Measurements from ENCODE around the gene SLC9A9.

Gene SLC9A9

GRCh38 chr3:143775459-143775858 is 72.8 kb downstream of the SLC9A9 start:
- H3K9ac ChIP-seq (ENCODE audit: low read depth, low read length), result no peak overlapping the region
- H3K4me2 ChIP-seq (ENCODE audit: low read length), result peak overlapping the region; percentile 80
- no peaks in the 10 kb centered on the region for H3K27me3 ChIP-seq (ENCODE audit: control insufficient read depth, insufficient read depth, low read length)
- peak overlapping the region; percentile 56 for H3K4me3 ChIP-seq (ENCODE audit: low read length)
- no peaks in the 10 kb centered on the region for H3K36me3 ChIP-seq (ENCODE audit: insufficient read depth, low read length)
- no peaks in the 10 kb centered on the region for H3K9me3 ChIP-seq (replicated peaks; ENCODE audit: low read length)
- peaks cover 7% of the 10 kb centered on the region for H3K4me1 ChIP-seq (ENCODE audit: control insufficient read depth, insufficient read depth, low read length)

- H3K36me3 ChIP-seq (ENCODE audit: insufficient read depth, low read length), result no peaks in the 10 kb centered on the region
- H3K9ac ChIP-seq (ENCODE audit: low read depth, low read length), result no peak overlapping the region
- H3K27me3 ChIP-seq (ENCODE audit: control insufficient read depth, insufficient read depth, low read length), result no peaks in the 10 kb centered on the region
- no peak overlapping the region for H3K4me3 ChIP-seq (ENCODE audit: low read length)
- H3K4me2 ChIP-seq (ENCODE audit: low read length), result no peak overlapping the region
- peaks cover 17% of the 10 kb centered on the region for H3K4me1 ChIP-seq (ENCODE audit: control insufficient read depth, insufficient read depth, low read length)
- no peaks in the 10 kb centered on the region for H3K9me3 ChIP-seq (replicated peaks; ENCODE audit: low read length)
Measured at GRCh38 chr3:143771939-143772338, 76.3 kb downstream of the SLC9A9 start.

- Histone ChIP-seq H3K36me3 (ENCODE audit: insufficient read depth, low read length) (no peaks in the 10 kb centered on the region), H3K4me3 (ENCODE audit: low read length) (no peak overlapping the region), H3K4me2 (ENCODE audit: low read length) (no peak overlapping the region), H3K27me3 (ENCODE audit: control insufficient read depth, insufficient read depth, low read length) (no peaks in the 10 kb centered on the region), H3K9ac (ENCODE audit: low read depth, low read length) (no peak overlapping the region), H3K4me1 (ENCODE audit: control insufficient read depth, insufficient read depth, low read length) (peaks cover 17% of the 10 kb centered on the region), H3K9me3 (replicated peaks; ENCODE audit: low read length) (no peaks in the 10 kb centered on the region)
Measured at GRCh38 chr3:143771258-143771657, 77.0 kb downstream of the SLC9A9 start.

- Histone ChIP-seq H3K4me3 (ENCODE audit: low read length) (no peak overlapping the region), H3K9me3 (replicated peaks; ENCODE audit: low read length) (no peaks in the 10 kb centered on the region), H3K36me3 (ENCODE audit: insufficient read depth, low read length) (no peaks in the 10 kb centered on the region), H3K4me2 (ENCODE audit: low read length) (no peak overlapping the region), H3K27me3 (ENCODE audit: control insufficient read depth, insufficient read depth, low read length) (no peaks in the 10 kb centered on the region), H3K9ac (ENCODE audit: low read depth, low read length) (no peak overlapping the region), H3K4me1 (ENCODE audit: control insufficient read depth, insufficient read depth, low read length) (peaks cover 17% of the 10 kb centered on the region)
Measured at GRCh38 chr3:143770391-143770790, 77.9 kb downstream of the SLC9A9 start.

- Histone ChIP-seq H3K9me3 (replicated peaks; ENCODE audit: low read length) (no peaks in the 10 kb centered on the region), H3K4me1 (ENCODE audit: control insufficient read depth, insufficient read depth, low read length) (peaks cover 17% of the 10 kb centered on the region), H3K27me3 (ENCODE audit: control insufficient read depth, insufficient read depth, low read length) (no peaks in the 10 kb centered on the region), H3K4me2 (ENCODE audit: low read length) (no peak overlapping the region), H3K9ac (ENCODE audit: low read depth, low read length) (no peak overlapping the region), H3K4me3 (ENCODE audit: low read length) (no peak overlapping the region), H3K36me3 (ENCODE audit: insufficient read depth, low read length) (no peaks in the 10 kb centered on the region)
Measured at GRCh38 chr3:143769616-143770015, 78.7 kb downstream of the SLC9A9 start.

GRCh38 chr3:143764840-143765239 is 83.4 kb downstream of the SLC9A9 start:
- H3K27me3 ChIP-seq (ENCODE audit: control insufficient read depth, insufficient read depth, low read length), result no peaks in the 10 kb centered on the region
- H3K9me3 ChIP-seq (replicated peaks; ENCODE audit: low read length), result no peaks in the 10 kb centered on the region
- H3K4me2 ChIP-seq (ENCODE audit: low read length), result no peak overlapping the region
- peaks cover 5% of the 10 kb centered on the region for H3K4me1 ChIP-seq (ENCODE audit: control insufficient read depth, insufficient read depth, low read length)
- no peaks in the 10 kb centered on the region for H3K36me3 ChIP-seq (ENCODE audit: insufficient read depth, low read length)
- no peak overlapping the region for H3K4me3 ChIP-seq (ENCODE audit: low read length)
- no peak overlapping the region for H3K9ac ChIP-seq (ENCODE audit: low read depth, low read length)

- Histone ChIP-seq H3K9me3 (replicated peaks; ENCODE audit: low read length) (no peaks in the 10 kb centered on the region), H3K27me3 (ENCODE audit: control insufficient read depth, insufficient read depth, low read length) (no peaks in the 10 kb centered on the region), H3K36me3 (ENCODE audit: insufficient read depth, low read length) (no peaks in the 10 kb centered on the region), H3K9ac (ENCODE audit: low read depth, low read length) (no peak overlapping the region), H3K4me2 (ENCODE audit: low read length) (no peak overlapping the region), H3K4me3 (ENCODE audit: low read length) (no peak overlapping the region), H3K4me1 (ENCODE audit: control insufficient read depth, insufficient read depth, low read length) (no peaks in the 10 kb centered on the region)
Measured at GRCh38 chr3:143763564-143764162, 84.6 kb downstream of the SLC9A9 start.

- Histone ChIP-seq H3K27me3 (ENCODE audit: control insufficient read depth, insufficient read depth, low read length) (no peaks in the 10 kb centered on the region), H3K4me3 (ENCODE audit: low read length) (no peak overlapping the region), H3K36me3 (ENCODE audit: insufficient read depth, low read length) (no peaks in the 10 kb centered on the region)
Measured at GRCh38 chr3:143757691-143758090, 90.6 kb downstream of the SLC9A9 start.

GRCh38 chr3:143755978-143756377 is 92.3 kb downstream of the SLC9A9 start:
- no peak overlapping the region for H3K4me3 ChIP-seq (ENCODE audit: low read length)
- H3K4me1 ChIP-seq (ENCODE audit: control insufficient read depth, insufficient read depth, low read length), result no peaks in the 10 kb centered on the region
- no peaks in the 10 kb centered on the region for H3K27me3 ChIP-seq (ENCODE audit: control insufficient read depth, insufficient read depth, low read length)
- H3K9ac ChIP-seq (ENCODE audit: low read depth, low read length), result no peak overlapping the region
- no peaks in the 10 kb centered on the region for H3K9me3 ChIP-seq (replicated peaks; ENCODE audit: low read length)
- no peaks in the 10 kb centered on the region for H3K36me3 ChIP-seq (ENCODE audit: insufficient read depth, low read length)
- H3K4me2 ChIP-seq (ENCODE audit: low read length), result no peak overlapping the region

More at GRCh38 chr3:143757691-143758090, 90.6 kb downstream of the SLC9A9 start:
- H3K4me1 ChIP-seq (ENCODE audit: control insufficient read depth, insufficient read depth, low read length), result no peaks in the 10 kb centered on the region
- H3K9ac ChIP-seq (ENCODE audit: low read depth, low read length), result no peak overlapping the region
- H3K4me2 ChIP-seq (ENCODE audit: low read length), result no peak overlapping the region
- H3K9me3 ChIP-seq (replicated peaks; ENCODE audit: low read length), result no peaks in the 10 kb centered on the region

- Histone ChIP-seq H3K4me2 (ENCODE audit: low read length) (no peak overlapping the region), H3K4me1 (ENCODE audit: control insufficient read depth, insufficient read depth, low read length) (no peaks in the 10 kb centered on the region)
Measured at GRCh38 chr3:143754090-143754489, 94.2 kb downstream of the SLC9A9 start.

GRCh38 chr3:143753456-143753855 is 94.8 kb downstream of the SLC9A9 start:
- H3K36me3 ChIP-seq (ENCODE audit: insufficient read depth, low read length), result no peaks in the 10 kb centered on the region
- H3K9me3 ChIP-seq (replicated peaks; ENCODE audit: low read length), result no peaks in the 10 kb centered on the region
- H3K9ac ChIP-seq (ENCODE audit: low read depth, low read length), result no peak overlapping the region
- no peaks in the 10 kb centered on the region for H3K27me3 ChIP-seq (ENCODE audit: control insufficient read depth, insufficient read depth, low read length)
- no peak overlapping the region for H3K4me3 ChIP-seq (ENCODE audit: low read length)
- H3K4me2 ChIP-seq (ENCODE audit: low read length), result no peak overlapping the region
- H3K4me1 ChIP-seq (ENCODE audit: control insufficient read depth, insufficient read depth, low read length), result no peaks in the 10 kb centered on the region

More at GRCh38 chr3:143754090-143754489, 94.2 kb downstream of the SLC9A9 start:
- no peaks in the 10 kb centered on the region for H3K36me3 ChIP-seq (ENCODE audit: insufficient read depth, low read length)
- H3K9me3 ChIP-seq (replicated peaks; ENCODE audit: low read length), result no peaks in the 10 kb centered on the region
- H3K9ac ChIP-seq (ENCODE audit: low read depth, low read length), result no peak overlapping the region
- H3K27me3 ChIP-seq (ENCODE audit: control insufficient read depth, insufficient read depth, low read length), result no peaks in the 10 kb centered on the region
- H3K4me3 ChIP-seq (ENCODE audit: low read length), result no peak overlapping the region

GRCh38 chr3:143753006-143753405 is 95.3 kb downstream of the SLC9A9 start:
- Histone ChIP-seq H3K4me1 (ENCODE audit: control insufficient read depth, insufficient read depth, low read length) (no peaks in the 10 kb centered on the region), H3K9ac (ENCODE audit: low read depth, low read length) (no peak overlapping the region), H3K36me3 (ENCODE audit: insufficient read depth, low read length) (no peaks in the 10 kb centered on the region), H3K9me3 (replicated peaks; ENCODE audit: low read length) (no peaks in the 10 kb centered on the region), H3K27me3 (ENCODE audit: control insufficient read depth, insufficient read depth, low read length) (no peaks in the 10 kb centered on the region), H3K4me3 (ENCODE audit: low read length) (no peak overlapping the region), H3K4me2 (ENCODE audit: low read length) (no peak overlapping the region)

All from skeletal muscle satellite cell (primary cell).